HCT116 (cell line): Measurements from ENCODE around the gene COL15A1. TPM values are rescaled to one million over a fixed set of nuclear protein-coding genes. Genes with fewer than 3 reads are reported as not detected.

Source experiments
- ATAC-seq: fragments of 200-7000 bp; cut with Tn5 transposase; 2 replicates; pipeline ENCODE4 v1.9.1; 2020; ENCODE audit warnings: mild to moderate bottlenecking, moderate library complexity
- BruUV-seq: library from RNA; stranded (reverse); fragments of 400-500 nt; replicated peaks from 2 replicates; lab custom pipeline; 2021; lab: Mats Ljungman, UMichigan
- CTCF ChIA-PET: fragments of 300-600 bp; sonication (Branson Sonifier 250); formaldehyde crosslinking; loops from one replicate; lab custom pipeline; 2021; ENCODE audit warnings: antibody characterized with exemption; lab: Charles Lee
- POLR2A ChIA-PET: fragments of 300-600, 350-600 bp; sonication (Branson Sonifier 250); formaldehyde crosslinking; loops from one replicate; lab custom pipeline; 2021; ENCODE audit warnings: antibody characterized with exemption; lab: Charles Lee
- RAD21 ChIA-PET, 2 experiments: fragments of 300-600 bp; sonication (Branson Sonifier 250); formaldehyde crosslinking; loops; one replicate each; lab custom pipeline; 2023; ENCODE audit warnings: low total read pairs in 2 of 2; ENCODE audit not compliant: uncharacterized antibody in 2 of 2, unreplicated experiment in 2 of 2, low non-redundant PET in 1 of 2; lab: Charles Lee
- DNase-seq: peaks from one replicate; pipeline ENCODE4 v3.0.0-alpha.2; 2010; ENCODE audit warnings: low read depth, low spot score
- H2AFZ ChIP-seq: fragments of 200-600 bp; shearing (Covaris generic), sonication (generic); 2 replicates; pipeline ENCODE4 v1.6.1; 2017; ENCODE audit warnings: low read depth, mixed run types, mixed read lengths, antibody characterized with exemption, low read length; ENCODE audit not compliant: poor library complexity, severe bottlenecking
- H3K27ac ChIP-seq: 2 replicates; pipeline ENCODE4 v1.5.1; 2012; ENCODE audit warnings: low read depth, low read length
- H3K27me3 ChIP-seq: fragments of 200-600 bp; sonication (generic); 2 replicates; pipeline ENCODE4 v1.6.1; 2016; ENCODE audit warnings: mixed run types, low read length, mixed read lengths; ENCODE audit not compliant: insufficient read depth
- H3K36me3 ChIP-seq, 2 experiments: fragments of 200-500 bp in 1 of 2; fragments of 200-600 bp in 1 of 2; sonication (Bioruptor generic) in 1 of 2; sonication (generic) in 1 of 2; 2 replicates each; pipeline versions ENCODE4 v1.5.1 to v1.6.1; 2014 to 2016; ENCODE audit warnings: low read length in 2 of 2, inconsistent platforms in 1 of 2, mixed read lengths in 1 of 2, mixed run types in 1 of 2; ENCODE audit not compliant: insufficient read depth in 2 of 2, control insufficient read depth in 1 of 2
- H3K4me1 ChIP-seq, 2 experiments: fragments of 200-600 bp in 1 of 2; sonication (generic) in 1 of 2; 2 replicates each; pipeline versions ENCODE4 v1.5.1 to v1.6.1; 2012 to 2017; ENCODE audit warnings: low read length in 2 of 2, inconsistent platforms in 1 of 2, mild to moderate bottlenecking in 1 of 2, mixed read lengths in 1 of 2, mixed run types in 1 of 2, moderate library complexity in 1 of 2; ENCODE audit not compliant: insufficient read depth in 2 of 2, control insufficient read depth in 1 of 2
- H3K4me2 ChIP-seq: fragments of 200-600 bp; sonication (generic); 2 replicates; pipeline ENCODE4 v1.6.1; 2017; ENCODE audit warnings: mixed run types, low read length, mixed read lengths
- H3K4me3 ChIP-seq, 2 experiments: fragments of 200-600 bp in 1 of 2; sonication (generic) in 1 of 2; replicated peaks in 1 of 2; 2 replicates each; pipeline ENCODE4 v1.5.1; 2011 to 2016; ENCODE audit warnings: low read length in 2 of 2, control low read depth in 1 of 2, low read depth in 1 of 2, mild to moderate bottlenecking in 1 of 2, mixed read lengths in 1 of 2, mixed run types in 1 of 2
- H3K79me2 ChIP-seq: fragments of 200-600 bp; sonication (generic); 2 replicates; pipeline ENCODE4 v1.6.1; 2017; ENCODE audit warnings: mild to moderate bottlenecking, mixed run types, low read length, moderate library complexity, mixed read lengths; ENCODE audit not compliant: insufficient read depth
- H3K9ac ChIP-seq: fragments of 200-600 bp; sonication (generic); 2 replicates; pipeline ENCODE4 v1.6.1; 2016; ENCODE audit warnings: low read length, mixed read lengths
- H3K9me2 ChIP-seq: fragments of 200-600 bp; sonication (generic), shearing (Covaris generic); 2 replicates; pipeline ENCODE4 v1.6.1; 2017; ENCODE audit warnings: mixed run types, mild to moderate bottlenecking, moderate library complexity; ENCODE audit not compliant: insufficient read depth
- H3K9me3 ChIP-seq, 2 experiments: fragments of 200-500 bp in 1 of 2; fragments of 200-600 bp in 1 of 2; sonication (Bioruptor generic) in 1 of 2; sonication (generic) in 1 of 2; 2 replicates each; pipeline ENCODE4 v1.6.1; 2014 to 2017; ENCODE audit warnings: low read length in 2 of 2, mixed read lengths in 2 of 2, inconsistent platforms in 1 of 2, low read depth in 1 of 2, mild to moderate bottlenecking in 1 of 2, mixed run types in 1 of 2, moderate library complexity in 1 of 2; ENCODE audit not compliant: control insufficient read depth in 1 of 2, insufficient read depth in 1 of 2
- H4K20me1 ChIP-seq: fragments of 200-600 bp; sonication (generic), shearing (Covaris generic); 2 replicates; pipeline ENCODE4 v1.6.1; 2017; ENCODE audit warnings: mixed run types, mild to moderate bottlenecking, moderate library complexity; ENCODE audit not compliant: insufficient read depth
- CBX3 ChIP-seq: IDR thresholded peaks from 2 replicates; pipeline ENCODE4 v1.6.1; 2012; ENCODE audit warnings: low read depth
- CTCF ChIP-seq, 3 experiments: fragments of 200-600 bp in 1 of 3; sonication (generic) in 1 of 3; IDR thresholded peaks in 2 of 3; conservative IDR thresholded peaks in 1 of 3; 2 replicates each; pipeline ENCODE4 v1.5.1; 2012 to 2017; ENCODE audit warnings: low read depth in 2 of 3, low read length in 2 of 3, antibody characterized with exemption in 1 of 3, borderline replicate concordance in 1 of 3, control low read depth in 1 of 3, mild to moderate bottlenecking in 1 of 3, mixed read lengths in 1 of 3, mixed run types in 1 of 3, moderate library complexity in 1 of 3; ENCODE audit not compliant: insufficient read depth in 1 of 3
- ELF1 ChIP-seq: IDR thresholded peaks from 2 replicates; pipeline ENCODE4 v1.6.1; 2012; ENCODE audit warnings: low read depth, borderline replicate concordance
- FOSL1 ChIP-seq: IDR thresholded peaks from 2 replicates; pipeline ENCODE4 v1.6.1; 2012; ENCODE audit warnings: low read depth
- JUND ChIP-seq: IDR thresholded peaks from 2 replicates; pipeline ENCODE4 v1.6.1; 2012
- MAX ChIP-seq: IDR thresholded peaks from 2 replicates; pipeline ENCODE4 v1.6.1; 2012
- POLR2AphosphoS5 ChIP-seq: IDR thresholded peaks from 2 replicates; pipeline ENCODE4 v1.6.1; 2011; ENCODE audit warnings: mild to moderate bottlenecking, low read depth, low read length, moderate library complexity
- SIN3A ChIP-seq: IDR thresholded peaks from 2 replicates; pipeline ENCODE4 v1.6.1; 2012; ENCODE audit warnings: low read depth
- SRF ChIP-seq: IDR thresholded peaks from 2 replicates; pipeline ENCODE4 v1.6.1; 2012; ENCODE audit warnings: low read depth
- TCF7L2 ChIP-seq: IDR thresholded peaks from 2 replicates; pipeline ENCODE4 v1.7.0; 2011; ENCODE audit warnings: borderline replicate concordance, inconsistent platforms; ENCODE audit not compliant: insufficient read depth, insufficient read length; ENCODE audit errors: extremely low read depth
- intact Hi-C: fragments of 100-400 bp; cut with micrococcal nuclease; formaldehyde crosslinking; loops from 2 replicates; pipeline ENCODE4 v1.10.0; 2022
- total RNA-seq: library from RNA; stranded (reverse); gene quantifications from one replicate; pipeline ENCODE4 v1.2.1, GENCODE V29; 2021; ENCODE audit not compliant: unreplicated experiment

Gene COL15A1
- total RNA-seq, 1 experiment from 2014 or later, result 0.15 TPM

GRCh38 chr9:99071313-99072039, 127.8 kb downstream of the COL15A1 start:
- intact Hi-C loops, result no loop called here
- no peak overlapping the region for H3K4me3 ChIP-seq
- BruUV-seq, result no TSS peak
- ATAC-seq, result no peak
- no peaks in the 10 kb centered on the region for H3K27me3 ChIP-seq
- no peaks in the 10 kb centered on the region for H4K20me1 ChIP-seq
- H3K36me3 ChIP-seq, result no peaks in the 10 kb centered on the region
- RAD21 ChIA-PET, result no interaction called here
- H3K4me2 ChIP-seq, result no peak overlapping the region
- CTCF ChIA-PET, result interaction anchor here (0.6 kb wide), 1 partner anchor 30 kb away, joined by 3 read pairs; no protein-coding TSS in a partner anchor
- no peak for DNase-seq
- H3K9ac ChIP-seq, result no peak overlapping the region
- no peak overlapping the region for H2AFZ ChIP-seq
- no peaks in the 10 kb centered on the region for H3K4me1 ChIP-seq
- no peaks in the 10 kb centered on the region for H3K9me2 ChIP-seq
- no peaks in the 10 kb centered on the region for H3K9me3 ChIP-seq
- H3K79me2 ChIP-seq, result no peaks in the 10 kb centered on the region
- no peak overlapping the region for H3K27ac ChIP-seq
- POLR2A ChIA-PET, result no interaction called here
- TF ChIP-seq TCF7L2, result no peak
- TF ChIP-seq JUND, result no peak
- TF ChIP-seq FOSL1, result no peak
- TF ChIP-seq CBX3, result no peak
- no peak for TF ChIP-seq SRF
- no peak for TF ChIP-seq POLR2AphosphoS5
- no peak for TF ChIP-seq SIN3A
- no peak for TF ChIP-seq MAX
- TF ChIP-seq ELF1, result no peak
- no peak for TF ChIP-seq CTCF (IDR thresholded peaks at IDR 0.05 in 2 of 3, conservative IDR thresholded peaks at IDR 0.05 in 1 of 3; ENCODE audit: borderline replicate concordance in 1 of 3, insufficient read depth in 1 of 3, low read depth in 2 of 3, low read length in 2 of 3)
